Uterus (tissue), 4 donors: ENCODE measurements around the gene GRIN1. TPM values are rescaled to one million over a fixed set of nuclear protein-coding genes. Genes with fewer than 3 reads are reported as not detected.

ENCODE experiments used
- DNase-seq, 2 donors: peaks; one replicate each; pipeline ENCODE4 v3.0.0-alpha.2; 2019 to 2020
- H3K27ac ChIP-seq, 2 donors: fragments of 200-600 bp; sonication (generic); 1 replicate in 1 of 2; 2 replicates in 1 of 2; pipeline ENCODE4 v1.5.1; 2016 to 2018
- H3K27me3 ChIP-seq, 2 donors: fragments of 200-600 bp; sonication (generic); one replicate each; pipeline ENCODE4 v1.5.1; 2018 to 2019; ENCODE audit warnings: control low read depth in 1 of 2
- H3K36me3 ChIP-seq, 2 donors: fragments of 200-600 bp; sonication (generic); one replicate each; pipeline ENCODE4 v1.5.1; 2019; ENCODE audit warnings: control low read depth in 1 of 2
- H3K4me1 ChIP-seq, 2 donors: fragments of 200-600 bp; sonication (generic); one replicate each; pipeline ENCODE4 v1.5.1; 2018 to 2019; ENCODE audit warnings: control low read depth in 1 of 2
- H3K4me3 ChIP-seq, 2 donors: fragments of 200-600 bp; sonication (generic); 1 replicate in 1 of 2; 2 replicates in 1 of 2; pipeline ENCODE4 v1.5.1; 2018 to 2019; ENCODE audit warnings: mild to moderate bottlenecking in 1 of 2
- H3K9me3 ChIP-seq, 2 donors: fragments of 200-600 bp; sonication (generic); one replicate each; pipeline ENCODE4 v1.5.1; 2019; ENCODE audit warnings: control low read depth in 1 of 2
- CTCF ChIP-seq, 4 experiments: fragments of 200-600 bp in 2 of 4; fragments of 450-650 bp in 2 of 4; sonication (generic) in 2 of 4; IDR thresholded peaks; one replicate each; pipeline ENCODE4 v1.5.1; 2016 to 2019; ENCODE audit warnings: antibody characterized with exemption in 4 of 4, mild to moderate bottlenecking in 2 of 4, moderate library complexity in 1 of 4
- POLR2A ChIP-seq, 2 donors: fragments of 450-650 bp; IDR thresholded peaks; one replicate each; pipeline ENCODE4 v1.6.1; 2016; ENCODE audit warnings: antibody characterized with exemption in 2 of 2, mild to moderate bottlenecking in 1 of 2, moderate library complexity in 1 of 2
- intact Hi-C: fragments of 100-400 bp; cut with DNase I; formaldehyde crosslinking; loops from one replicate; pipeline ENCODE4 v1.15.1; 2023; ENCODE audit warnings: low total_unique reads
- total RNA-seq, 4 donors: library from RNA; depleted of rRNA in 3 of 4; stranded (reverse); fragments of >200 nt in 3 of 4; gene quantifications; one replicate each; pipeline versions ENCODE4 v1.1.0 to v1.2.4, GENCODE V29; 2014 to 2023
- donor health status: DM: yes; HTN: yes; CAD: no.

The GRIN1 gene
- total RNA-seq, 4 donors from 2014 or later, result not detected

GRCh38 chr9:137175345-137175961 lies 36.5 kb downstream of the GRIN1 start:
- no peak for TF ChIP-seq POLR2A (IDR thresholded peaks at IDR 0.05)
- TF ChIP-seq CTCF (IDR thresholded peaks at IDR 0.05), result no peak
- Histone ChIP-seq H3K27me3 (no peaks in the 10 kb centered on the region), H3K27ac (no peak overlapping the region), H3K9me3 (no peaks in the 10 kb centered on the region), H3K4me1 (no peaks in the 10 kb centered on the region), H3K36me3 (no peaks in the 10 kb centered on the region), H3K4me3 (no peak overlapping the region)
- DNase-seq, result no peak
- intact Hi-C loops, result no loop called here

DNA sequence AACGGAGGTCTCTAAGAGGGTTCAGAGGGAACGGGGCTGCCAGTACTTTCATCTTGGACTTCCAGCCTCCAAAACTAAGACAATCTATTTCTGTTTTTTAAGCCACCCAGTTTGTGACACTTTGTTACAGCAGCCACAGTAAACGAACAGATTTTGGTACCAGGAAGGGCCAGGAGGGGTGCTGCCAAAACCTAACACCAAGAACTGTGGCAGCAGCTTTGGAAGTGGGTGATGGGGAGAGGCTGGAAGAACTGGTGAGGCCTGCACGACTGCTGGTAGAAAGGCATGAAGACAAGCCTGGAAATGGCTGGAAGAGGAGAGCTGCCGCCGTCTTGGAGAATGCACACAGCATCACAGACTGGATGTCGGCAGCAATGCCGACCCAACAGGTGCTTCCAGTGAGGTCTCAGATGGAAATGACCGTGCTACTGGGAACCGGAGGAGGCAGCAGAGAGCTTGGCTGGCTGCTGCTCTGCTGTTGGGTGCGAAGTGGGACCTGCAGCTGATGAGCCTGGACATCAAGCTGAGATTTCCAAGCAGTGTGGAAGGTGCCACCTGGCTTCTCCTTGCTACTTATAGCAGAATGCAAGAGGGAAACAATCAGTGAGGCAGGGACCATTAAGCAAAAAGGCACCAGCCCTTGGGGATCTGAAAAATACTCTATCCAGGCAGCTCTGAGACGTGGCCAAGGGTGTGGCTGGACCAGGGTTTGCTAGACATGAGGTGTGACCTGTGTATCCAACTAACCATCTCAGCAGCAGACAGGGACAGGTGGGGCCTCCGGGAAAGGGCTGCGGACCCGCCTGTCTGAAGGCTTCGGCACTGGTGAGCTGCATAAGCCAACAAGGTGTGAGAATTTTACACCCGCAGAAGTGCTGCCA lies 37.6 kb downstream of the GRIN1 start:
- no peaks in the 10 kb centered on the region for H3K27me3 ChIP-seq
- no peaks in the 10 kb centered on the region for H3K36me3 ChIP-seq
- TF ChIP-seq POLR2A (IDR thresholded peaks at IDR 0.05) (no peak), CTCF (IDR thresholded peaks at IDR 0.05) (peak in 3 of 4 experiments; percentile 12 to 41 (median 33))
- no peak for DNase-seq
- no peak overlapping the region for H3K4me3 ChIP-seq
- intact Hi-C loops, result no loop called here
- no peak overlapping the region for H3K27ac ChIP-seq
- no peaks in the 10 kb centered on the region for H3K4me1 ChIP-seq
- H3K9me3 ChIP-seq, result no peaks in the 10 kb centered on the region

GRCh38 chr9:137178201-137178938 lies 39.4 kb downstream of the GRIN1 start:
- Histone ChIP-seq H3K27ac (no peak overlapping the region), H3K9me3 (no peaks in the 10 kb centered on the region), H3K4me1 (no peaks in the 10 kb centered on the region), H3K36me3 (no peaks in the 10 kb centered on the region), H3K4me3 (no peak overlapping the region), H3K27me3 (no peaks in the 10 kb centered on the region)
- intact Hi-C loops, result no loop called here
- TF ChIP-seq CTCF (IDR thresholded peaks at IDR 0.05) (no peak), POLR2A (IDR thresholded peaks at IDR 0.05) (no peak)
- DNase-seq, result no peak

DNA sequence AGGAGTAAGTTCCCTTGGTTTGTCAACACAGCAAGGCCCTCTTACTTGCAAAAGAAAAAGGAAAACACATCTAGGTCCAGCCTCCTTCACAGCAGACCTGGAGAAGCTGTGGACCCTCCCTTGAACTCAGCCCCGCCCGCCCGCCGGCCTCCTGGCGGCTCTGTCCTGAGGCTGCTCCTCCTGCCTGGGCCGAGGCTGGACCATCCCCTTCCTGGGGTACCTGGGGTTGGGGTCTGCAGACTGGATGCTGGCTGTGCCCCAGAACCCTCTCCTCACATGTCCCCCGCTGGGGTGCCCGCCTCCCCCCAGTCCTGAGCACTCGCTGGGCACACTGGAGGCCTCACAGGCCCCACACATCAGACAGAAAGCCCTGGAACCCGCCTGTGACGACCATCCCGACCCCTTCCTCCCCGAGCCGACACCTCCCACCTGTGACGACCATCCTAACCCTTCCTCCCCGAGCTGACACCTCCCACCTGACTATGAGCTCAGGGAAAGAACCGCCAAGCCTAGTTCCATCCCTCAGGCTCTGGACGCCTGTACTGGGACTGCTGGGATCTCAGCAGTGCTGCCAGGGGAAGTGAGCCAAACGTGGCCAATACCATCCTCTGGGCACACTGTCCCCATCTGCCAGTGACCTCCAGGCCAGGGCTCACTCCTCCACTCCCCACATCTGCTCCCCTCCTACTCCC lies 40.1 kb downstream of the GRIN1 start:
- H3K4me1 ChIP-seq, result no peaks in the 10 kb centered on the region
- intact Hi-C loops, result no loop called here
- no peak for DNase-seq
- TF ChIP-seq CTCF (IDR thresholded peaks at IDR 0.05), result no peak
- H3K4me3 ChIP-seq, result no peak overlapping the region
- H3K27me3 ChIP-seq, result no peaks in the 10 kb centered on the region
- no peaks in the 10 kb centered on the region for H3K36me3 ChIP-seq
- no peak overlapping the region for H3K27ac ChIP-seq
- H3K9me3 ChIP-seq, result no peaks in the 10 kb centered on the region
